OCI-LY7 (cell line): ENCODE measurements around the gene AP4B1. TPM values are rescaled to one million over a fixed set of nuclear protein-coding genes. Genes with fewer than 3 reads are reported as not detected.
A peak's percentile ranks its signal among the peaks of the same experiment; 100 is the strongest.

Experiments used
- BruUV-seq: library from RNA; stranded (reverse); fragments of 400-500 nt; replicated peaks from 2 replicates; lab custom pipeline; 2021; lab: Mats Ljungman, UMichigan
- CTCF ChIA-PET: fragments of 300-600 bp; sonication (Branson Sonifier 250); formaldehyde crosslinking; loops from one replicate; lab custom pipeline; 2022; ENCODE audit warnings: antibody characterized with exemption; ENCODE audit not compliant: unreplicated experiment; lab: Charles Lee
- POLR2A ChIA-PET: fragments of 300-600 bp; sonication (Branson Sonifier 250); formaldehyde crosslinking; loops from one replicate; lab custom pipeline; 2022; ENCODE audit warnings: antibody characterized with exemption; lab: Charles Lee
- DNase-seq: peaks from one replicate; pipeline ENCODE4 v3.0.0-alpha.2; 2015; ENCODE audit warnings: low spot score
- H2AFZ ChIP-seq: fragments of 200-600 bp; sonication (generic), shearing (Covaris generic); 2 replicates; pipeline ENCODE4 v1.6.1; 2014; ENCODE audit warnings: mild to moderate bottlenecking, antibody characterized with exemption, low read length, moderate library complexity
- H3K27ac ChIP-seq: fragments of 200-600 bp; sonication (generic); 2 replicates; pipeline ENCODE4 v1.5.1; 2014; ENCODE audit warnings: mixed run types, low read depth, mild to moderate bottlenecking, moderate library complexity, low read length, inconsistent platforms; ENCODE audit not compliant: poor library complexity, severe bottlenecking
- H3K36me3 ChIP-seq: fragments of 200-600 bp; sonication (generic); 2 replicates; pipeline ENCODE4 v1.6.1; 2014; ENCODE audit warnings: mild to moderate bottlenecking, antibody characterized with exemption, low read length, moderate library complexity, mixed read lengths; ENCODE audit not compliant: insufficient read depth
- H3K4me1 ChIP-seq: fragments of 200-600 bp; sonication (generic); 2 replicates; pipeline ENCODE4 v1.5.1; 2014; ENCODE audit warnings: mild to moderate bottlenecking, low read length; ENCODE audit not compliant: insufficient read depth, poor library complexity, severe bottlenecking
- H3K4me2 ChIP-seq: fragments of 200-600 bp; sonication (generic); 2 replicates; pipeline ENCODE4 v1.6.1; 2014; ENCODE audit warnings: mild to moderate bottlenecking, low read length
- H3K4me3 ChIP-seq: fragments of 200-600 bp; sonication (generic); 2 replicates; pipeline ENCODE4 v1.5.1; 2014; ENCODE audit warnings: mild to moderate bottlenecking, low read depth, low read length; ENCODE audit not compliant: poor library complexity, severe bottlenecking
- H3K79me2 ChIP-seq: fragments of 200-600 bp; sonication (generic); 2 replicates; pipeline ENCODE4 v1.6.1; 2016; ENCODE audit warnings: low read depth, mild to moderate bottlenecking, low read length, moderate library complexity, mixed read lengths; ENCODE audit not compliant: insufficient read depth
- H3K9me2 ChIP-seq: fragments of 200-600 bp; sonication (generic); 2 replicates; pipeline ENCODE4 v1.6.1; 2016; ENCODE audit warnings: mild to moderate bottlenecking, low read length, mixed read lengths; ENCODE audit not compliant: insufficient read depth
- H3K9me3 ChIP-seq: fragments of 200-600 bp; sonication (generic); 2 replicates; pipeline ENCODE4 v1.6.1; 2014; ENCODE audit warnings: mild to moderate bottlenecking, mixed run types, low read length, mixed read lengths
- H4K20me1 ChIP-seq: fragments of 200-600 bp; sonication (generic); 2 replicates; pipeline ENCODE4 v1.6.1; 2014; ENCODE audit warnings: mild to moderate bottlenecking, antibody characterized with exemption, low read length, moderate library complexity, mixed read lengths; ENCODE audit not compliant: insufficient read depth
- EZH2phosphoT487 ChIP-seq: fragments of 200-600 bp; sonication (generic); IDR thresholded peaks from 2 replicates; pipeline ENCODE4 v1.6.1; 2018; ENCODE audit warnings: low read depth, borderline replicate concordance, mild to moderate bottlenecking, mixed run types, antibody characterized with exemption, low read length, moderate library complexity, mixed read lengths
- intact Hi-C: fragments of 100-400 bp; cut with micrococcal nuclease; formaldehyde crosslinking; loops from one replicate; pipeline ENCODE4 v1.10.0; 2022; ENCODE audit not compliant: unreplicated experiment
- total RNA-seq, 2 experiments: library from RNA; depleted of rRNA in 1 of 2; stranded (reverse); fragments of >200 nt in 1 of 2; shearing (Covaris generic) in 1 of 2; gene quantifications; 2 replicates each; pipeline ENCODE4 v1.2.3, GENCODE V29; 2014 to 2022
- TF ChIP-seq, protein P1 (sequence below): fragments of 200-600 bp; sonication (generic); conservative IDR thresholded peaks from 2 replicates; pipeline ENCODE4 v1.5.1; 2014; ENCODE audit warnings: mild to moderate bottlenecking, antibody characterized with exemption, low read length, moderate library complexity, mixed read lengths

The AP4B1 gene
- total RNA-seq, 2 experiments from 2014 or later: 40.5 to 45.3 TPM

DNA sequence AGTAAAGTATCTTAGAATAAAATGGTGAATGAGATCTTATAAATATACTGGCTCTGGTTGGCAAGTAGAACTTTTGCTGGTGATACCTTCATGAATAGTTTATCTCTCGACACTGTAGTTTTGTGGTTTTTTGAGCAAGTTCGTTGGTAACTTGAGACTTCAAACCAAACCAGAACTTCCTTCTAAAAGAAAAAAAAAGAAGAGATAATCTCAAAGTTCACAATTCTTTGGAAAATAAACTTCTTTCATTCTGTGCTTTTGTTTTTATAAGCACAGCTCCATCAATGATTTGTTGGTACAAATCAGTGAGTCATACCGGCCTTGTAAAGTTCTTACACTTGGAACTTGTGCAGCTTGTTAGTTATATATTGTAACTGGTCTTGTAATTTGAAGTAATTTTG, 26.9 kb upstream of the AP4B1 start:
- BruUV-seq: TSS peak; percentile 57
- peak overlapping the region; percentile 75 for H3K27ac ChIP-seq
- H3K4me2 ChIP-seq: peak overlapping the region; percentile 93
- ChIA-PET CTCF (no interaction called here), POLR2A (interaction anchor here (0.5 to 5.0 kb wide), 16 partner anchors 8 to 968 kb away, joined by 3 to 68 read pairs (median 6); partner anchors contain the start of genes AP4B1, DCLRE1B and RSBN1)
- H2AFZ ChIP-seq: no peak overlapping the region
- intact Hi-C loops: no loop called here
- no peaks in the 10 kb centered on the region; the same call in 1 of the 2 replicates for H3K9me3 ChIP-seq
- no peak for TF ChIP-seq EZH2phosphoT487
- TF ChIP-seq, protein P1, sequence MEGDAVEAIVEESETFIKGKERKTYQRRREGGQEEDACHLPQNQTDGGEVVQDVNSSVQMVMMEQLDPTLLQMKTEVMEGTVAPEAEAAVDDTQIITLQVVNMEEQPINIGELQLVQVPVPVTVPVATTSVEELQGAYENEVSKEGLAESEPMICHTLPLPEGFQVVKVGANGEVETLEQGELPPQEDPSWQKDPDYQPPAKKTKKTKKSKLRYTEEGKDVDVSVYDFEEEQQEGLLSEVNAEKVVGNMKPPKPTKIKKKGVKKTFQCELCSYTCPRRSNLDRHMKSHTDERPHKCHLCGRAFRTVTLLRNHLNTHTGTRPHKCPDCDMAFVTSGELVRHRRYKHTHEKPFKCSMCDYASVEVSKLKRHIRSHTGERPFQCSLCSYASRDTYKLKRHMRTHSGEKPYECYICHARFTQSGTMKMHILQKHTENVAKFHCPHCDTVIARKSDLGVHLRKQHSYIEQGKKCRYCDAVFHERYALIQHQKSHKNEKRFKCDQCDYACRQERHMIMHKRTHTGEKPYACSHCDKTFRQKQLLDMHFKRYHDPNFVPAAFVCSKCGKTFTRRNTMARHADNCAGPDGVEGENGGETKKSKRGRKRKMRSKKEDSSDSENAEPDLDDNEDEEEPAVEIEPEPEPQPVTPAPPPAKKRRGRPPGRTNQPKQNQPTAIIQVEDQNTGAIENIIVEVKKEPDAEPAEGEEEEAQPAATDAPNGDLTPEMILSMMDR: no peak
- H3K9me2 ChIP-seq: no peaks in the 10 kb centered on the region
- H3K36me3 ChIP-seq: peaks cover 16% of the 10 kb centered on the region
- H4K20me1 ChIP-seq: peaks cover 27% of the 10 kb centered on the region
- peaks cover 68% of the 10 kb centered on the region for H3K79me2 ChIP-seq
- DNase-seq: no peak
- peaks cover 53% of the 10 kb centered on the region for H3K4me1 ChIP-seq
- peak overlapping the region; percentile 96 for H3K4me3 ChIP-seq

DNA sequence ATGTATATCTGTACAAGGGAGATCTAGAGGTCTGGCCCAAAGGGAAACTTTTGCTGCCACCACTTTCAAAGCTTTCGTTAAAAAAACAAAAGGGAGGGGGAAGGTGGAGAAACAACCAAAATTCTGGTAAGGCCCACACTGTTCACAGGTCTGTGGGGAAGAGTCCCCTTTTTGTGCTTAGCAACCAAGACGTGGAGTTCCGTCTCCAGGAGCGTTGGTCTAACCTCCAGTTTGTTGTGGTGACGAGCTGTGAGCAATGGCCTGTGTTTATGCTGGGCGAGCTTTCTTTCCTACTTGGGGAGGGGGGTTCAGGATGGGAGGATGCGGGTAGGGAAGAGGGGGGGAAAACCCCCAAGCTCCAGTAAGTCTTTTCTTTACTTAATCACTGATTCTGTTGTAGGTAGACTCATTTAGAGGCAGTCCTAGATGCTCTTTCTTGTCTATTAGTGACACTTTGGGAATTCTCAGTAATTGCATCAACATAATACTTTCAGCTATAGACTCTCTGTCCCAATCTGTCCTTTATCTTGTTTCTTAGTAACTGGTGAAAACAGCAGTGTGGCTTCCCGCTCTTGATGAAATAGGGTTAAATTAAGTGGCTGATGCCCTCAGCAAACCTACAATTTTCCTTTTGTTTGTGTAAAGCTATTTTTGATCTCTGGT, 26.0 kb upstream of the AP4B1 start:
- Histone ChIP-seq H3K36me3 (peaks cover 16% of the 10 kb centered on the region), H4K20me1 (peaks cover 20% of the 10 kb centered on the region), H3K79me2 (peaks cover 59% of the 10 kb centered on the region), H2AFZ (no peak overlapping the region), H3K27ac (peak overlapping the region; percentile 75), H3K4me3 (peak overlapping the region; percentile 96), H3K9me2 (no peaks in the 10 kb centered on the region), H3K4me1 (peaks cover 52% of the 10 kb centered on the region), H3K4me2 (peak overlapping the region; percentile 93), H3K9me3 (no peaks in the 10 kb centered on the region; the same call in 1 of the 2 replicates)
- BruUV-seq: no TSS peak
- CTCF ChIA-PET: interaction anchor here (0.6 to 1.1 kb wide), 2 partner anchors 21 to 104 kb away, joined by 3 to 5 read pairs; no protein-coding TSS in a partner anchor
- intact Hi-C loops: loop anchor here (1.0 kb wide), 3 partner anchors 10 to 59 kb away; partner anchors contain the start of gene PTPN22
- DNase-seq: peak; percentile 45
- TF ChIP-seq EZH2phosphoT487: no peak
- TF ChIP-seq, protein P1: no peak
- POLR2A ChIA-PET: interaction anchor here (0.7 to 5.0 kb wide), 17 partner anchors 9 to 951 kb away, joined by 3 to 68 read pairs (median 5); partner anchors contain the start of genes AP4B1, DCLRE1B and RSBN1
